Nephron progenitor cell (in vitro differentiated cells): Measurements from ENCODE around the gene HMGCS2.

ENCODE experiments used
- DNase-seq: peaks from one replicate; pipeline ENCODE4 v3.0.0; 2021
- H3K27ac Mint-ChIP-seq: 2 replicates; pipeline ENCODE4 v1.8.0; 2021; ENCODE audit warnings: mild to moderate bottlenecking, moderate library complexity, mixed read lengths
- H3K27me3 Mint-ChIP-seq: 2 replicates; pipeline ENCODE4 v1.8.0; 2021; ENCODE audit warnings: mild to moderate bottlenecking, low read depth, mixed read lengths; ENCODE audit not compliant: poor library complexity
- H3K36me3 Mint-ChIP-seq: 2 replicates; pipeline ENCODE4 v1.8.0; 2021; ENCODE audit warnings: low read depth, mixed read lengths
- H3K4me1 Mint-ChIP-seq: 2 replicates; pipeline ENCODE4 v1.8.0; 2021; ENCODE audit warnings: mixed read lengths
- H3K4me3 Mint-ChIP-seq: 2 replicates; pipeline ENCODE4 v1.8.0; 2021; ENCODE audit warnings: mild to moderate bottlenecking, moderate library complexity, mixed read lengths
- H3K9me3 Mint-ChIP-seq: 2 replicates; pipeline ENCODE4 v1.8.0; 2021; ENCODE audit warnings: mild to moderate bottlenecking, moderate library complexity, mixed read lengths
- CTCF ChIP-seq: fragments of 200-600 bp; sonication (generic); IDR thresholded peaks from 2 replicates; pipeline ENCODE4 v1.5.0; 2021; ENCODE audit warnings: antibody characterized with exemption

Gene HMGCS2

DNA sequence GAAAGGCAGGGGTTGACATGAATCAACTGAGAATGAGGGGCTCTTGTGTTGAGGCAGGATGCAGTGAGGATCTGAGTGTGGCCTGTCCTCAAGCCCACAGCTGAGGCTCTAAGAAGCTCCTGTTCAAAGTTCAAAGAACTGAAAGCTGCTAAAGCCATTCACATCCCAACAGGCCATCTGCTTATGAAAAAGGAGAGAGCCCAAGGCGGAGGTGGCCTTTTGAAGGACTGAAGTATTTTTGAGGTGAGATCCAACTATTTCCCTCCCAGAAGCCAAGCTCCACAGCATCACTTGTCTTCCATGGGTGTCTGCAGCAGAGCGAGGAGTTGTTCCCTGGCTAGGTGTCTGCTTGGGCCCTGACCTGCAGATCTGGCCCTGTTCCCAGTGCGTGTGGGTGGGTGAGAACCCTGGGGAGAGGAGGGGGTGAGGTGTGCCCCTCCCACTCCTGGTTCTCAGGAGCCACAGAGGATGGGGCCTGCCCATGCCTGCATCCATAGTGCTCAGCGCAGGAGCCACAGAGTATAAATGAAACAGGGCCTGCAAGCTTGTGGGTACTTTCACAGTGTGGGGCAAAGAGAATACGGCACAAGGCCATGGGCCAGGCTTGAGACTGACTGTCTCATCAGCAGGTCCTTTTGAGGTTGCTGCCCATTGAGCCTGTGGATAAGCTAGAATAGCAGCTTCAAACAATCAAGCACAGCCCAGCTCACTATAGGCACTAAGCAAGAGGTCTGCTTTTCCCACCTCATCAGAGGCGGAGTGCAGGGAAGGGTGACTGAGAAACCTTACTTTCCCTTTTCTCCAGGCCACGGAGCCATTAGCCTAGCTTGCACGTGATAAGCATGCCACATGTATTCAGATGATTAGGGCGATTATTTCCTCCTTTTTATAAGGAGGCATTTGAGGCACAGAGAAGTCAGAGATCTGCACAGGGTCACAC lies 26.8 kb upstream of the HMGCS2 start:
- no peak for DNase-seq
- Mint-ChIP-seq H3K27me3 (peaks cover 8% of the 10 kb centered on the region), H3K4me1 (peaks cover 15% of the 10 kb centered on the region), H3K4me3 (no peak overlapping the region), H3K27ac (no peak overlapping the region), H3K36me3 (no peaks in the 10 kb centered on the region), H3K9me3 (no peaks in the 10 kb centered on the region)
- TF ChIP-seq CTCF = no peak

GRCh38 chr1:119794876-119795240 lies 26.2 kb upstream of the HMGCS2 start:
- no peak overlapping the region for H3K4me3 Mint-ChIP-seq
- H3K27me3 Mint-ChIP-seq = peaks cover 10% of the 10 kb centered on the region
- H3K36me3 Mint-ChIP-seq = no peaks in the 10 kb centered on the region
- no peak overlapping the region for H3K27ac Mint-ChIP-seq
- no peak for DNase-seq
- no peaks in the 10 kb centered on the region for H3K9me3 Mint-ChIP-seq
- H3K4me1 Mint-ChIP-seq = peaks cover 18% of the 10 kb centered on the region
- TF ChIP-seq CTCF = no peak

DNA sequence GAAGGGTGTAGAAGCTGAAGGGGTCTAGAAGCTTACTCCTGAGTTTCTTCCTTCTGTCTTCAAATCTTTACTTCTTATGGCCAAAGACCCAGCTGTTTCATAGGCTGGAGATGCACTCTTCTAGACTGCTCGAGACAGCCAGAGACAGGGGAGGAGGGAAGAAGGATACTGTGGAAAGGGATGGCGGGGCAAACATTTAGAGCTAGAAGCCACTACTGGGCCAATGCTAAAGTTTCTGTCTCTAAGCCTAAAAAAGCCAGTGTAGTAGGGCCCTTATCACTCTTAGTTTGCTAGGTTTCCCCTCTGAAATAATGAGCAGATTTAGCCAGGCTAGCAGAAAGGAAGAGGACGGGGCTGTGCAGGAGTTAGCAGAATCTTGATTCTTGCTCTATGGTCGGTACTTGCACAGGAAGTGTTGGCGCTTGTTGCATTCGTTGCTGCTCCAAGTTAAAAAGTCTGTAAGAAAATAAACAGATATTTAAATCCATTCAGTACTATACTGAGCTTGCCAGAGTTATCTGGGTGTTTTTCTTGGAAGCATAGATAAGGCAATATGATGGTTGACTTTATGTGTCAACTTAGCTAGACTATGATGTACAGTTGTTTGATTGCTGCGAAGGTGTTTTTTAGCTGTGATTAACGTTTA lies 25.6 kb upstream of the HMGCS2 start:
- Mint-ChIP-seq H3K36me3 (no peaks in the 10 kb centered on the region), H3K27me3 (peaks cover 10% of the 10 kb centered on the region)

GRCh38 chr1:119791377-119791776 lies 22.7 kb upstream of the HMGCS2 start:
- Mint-ChIP-seq H3K27me3 (peaks cover 10% of the 10 kb centered on the region), H3K27ac (no peak overlapping the region)

More for the DNA sequence above, 25.6 kb upstream of the HMGCS2 start:
- Mint-ChIP-seq H3K4me3 (no peak overlapping the region), H3K27ac (no peak overlapping the region), H3K4me1 (peaks cover 18% of the 10 kb centered on the region), H3K9me3 (no peaks in the 10 kb centered on the region)
- TF ChIP-seq CTCF = no peak
- no peak for DNase-seq

GRCh38 chr1:119790451-119791198 lies 21.9 kb upstream of the HMGCS2 start:
- no peak for DNase-seq
- no peak for TF ChIP-seq CTCF
- Mint-ChIP-seq H3K36me3 (no peaks in the 10 kb centered on the region), H3K4me3 (no peak overlapping the region), H3K4me1 (peaks cover 18% of the 10 kb centered on the region), H3K9me3 (peaks cover 6% of the 10 kb centered on the region), H3K27me3 (peaks cover 10% of the 10 kb centered on the region), H3K27ac (peak overlapping the region; percentile 58)

More at GRCh38 chr1:119791377-119791776, 22.7 kb upstream of the HMGCS2 start:
- Mint-ChIP-seq H3K4me1 (peaks cover 10% of the 10 kb centered on the region), H3K36me3 (no peaks in the 10 kb centered on the region), H3K4me3 (no peak overlapping the region), H3K9me3 (peaks cover 3% of the 10 kb centered on the region)
- no peak for DNase-seq
- no peak for TF ChIP-seq CTCF
